Myocyte (in vitro differentiated cells): ENCODE data around the gene NPAS2. TPM values are rescaled to one million over a fixed set of nuclear protein-coding genes. Genes with fewer than 3 reads are reported as not detected.

Source experiments
- DNase-seq: peaks from one replicate; pipeline ENCODE4 v3.0.0-alpha.2; 2012; ENCODE audit warnings: low read depth
- total RNA-seq: library from RNA; depleted of rRNA; stranded (reverse); fragments of >200 nt; gene quantifications from 2 replicates; pipeline ENCODE4 v1.2.3, GENCODE V29; 2014

Gene NPAS2
- total RNA-seq, 1 donor from 2014 or later: 10.2 TPM

GRCh38 chr2:100880036-100880435 lies 60.1 kb downstream of the NPAS2 start:
- no peak for DNase-seq

DNA sequence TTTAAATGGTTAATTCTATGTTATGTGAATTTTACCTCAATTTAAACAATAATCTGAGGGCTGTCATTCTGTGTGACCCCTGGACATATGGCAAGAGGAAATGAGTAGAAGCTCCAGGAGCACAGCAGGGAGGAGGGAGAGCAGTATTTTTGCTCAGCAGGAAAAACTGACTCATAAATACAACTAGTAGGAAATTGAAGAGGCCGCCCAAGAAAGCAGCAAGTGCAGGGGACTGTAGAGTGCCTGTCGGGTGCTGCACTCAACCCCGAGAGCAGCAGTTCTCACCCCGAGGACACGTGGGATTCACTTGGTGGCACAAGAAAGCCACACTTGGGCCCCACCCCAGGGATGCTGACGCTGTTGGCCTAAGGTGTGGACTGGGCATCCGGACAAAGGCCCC lies 60.8 kb downstream of the NPAS2 start:
- DNase-seq: no peak

DNA sequence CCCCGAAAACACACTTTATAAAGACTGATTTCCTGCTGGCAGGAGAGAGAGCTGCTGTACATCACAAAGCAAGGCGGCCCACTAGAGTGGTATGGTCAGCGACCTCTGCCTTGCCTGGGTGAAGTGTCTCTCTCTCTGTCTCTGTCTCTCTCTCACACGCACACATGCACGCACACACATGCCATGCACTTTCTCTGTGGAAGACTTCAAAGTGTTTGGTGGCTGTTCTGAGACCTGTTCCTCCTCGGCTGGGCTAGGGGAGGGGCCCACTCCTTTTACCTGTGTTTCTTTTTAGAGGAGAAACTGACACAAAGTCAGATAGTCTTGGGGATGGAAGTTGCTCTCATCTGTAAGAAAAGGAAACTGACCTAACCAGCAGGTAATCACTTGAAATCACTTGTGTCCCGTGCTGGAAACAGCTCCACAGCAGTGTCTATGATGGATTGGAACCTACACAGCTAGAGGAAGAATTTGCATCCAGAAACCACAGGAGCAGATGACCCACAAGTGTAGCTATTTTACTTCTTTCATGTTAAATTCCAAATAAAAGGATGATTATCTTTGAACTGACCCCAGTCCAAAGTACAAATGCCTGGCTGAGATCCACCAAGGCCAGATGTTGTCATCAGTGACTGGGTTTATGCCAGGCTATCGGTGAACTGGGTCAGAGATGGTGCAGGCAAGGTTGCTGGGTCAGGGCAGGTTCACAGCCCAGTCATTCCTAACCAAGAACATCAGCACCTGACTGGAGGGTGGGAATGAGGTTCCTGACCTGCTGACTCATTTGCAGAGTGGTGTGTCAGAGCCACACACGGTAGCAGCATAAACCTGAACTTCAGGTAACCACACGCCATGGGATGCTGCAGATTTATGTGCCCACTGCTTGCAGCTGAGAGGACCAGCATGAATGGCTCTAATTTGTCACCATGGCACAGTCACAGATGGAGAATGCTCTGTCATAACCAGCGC lies 63.0 kb downstream of the NPAS2 start:
- no peak for DNase-seq

- DNase-seq: no peak
Observed at GRCh38 chr2:100884145-100884621, 64.2 kb downstream of the NPAS2 start.

DNA sequence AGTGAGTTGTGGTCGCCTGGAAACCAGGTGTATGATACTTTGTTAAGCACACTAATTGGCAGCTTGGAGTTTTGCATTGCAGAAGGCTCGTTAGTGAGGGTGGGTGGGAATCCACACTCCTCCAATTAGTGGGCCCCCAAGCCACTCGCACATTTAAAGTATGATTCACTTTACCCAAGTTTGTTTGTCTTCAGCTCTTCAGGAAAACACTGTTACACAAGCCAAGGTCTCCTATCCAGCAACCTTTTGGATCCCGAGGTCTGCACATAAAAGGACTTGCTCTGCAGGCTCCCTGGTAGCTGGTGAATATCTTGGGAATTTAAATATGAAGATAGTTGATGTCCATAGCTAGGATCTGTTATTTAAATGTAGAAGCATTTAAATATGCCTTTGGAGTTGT lies 66.1 kb downstream of the NPAS2 start:
- DNase-seq: no peak

DNA sequence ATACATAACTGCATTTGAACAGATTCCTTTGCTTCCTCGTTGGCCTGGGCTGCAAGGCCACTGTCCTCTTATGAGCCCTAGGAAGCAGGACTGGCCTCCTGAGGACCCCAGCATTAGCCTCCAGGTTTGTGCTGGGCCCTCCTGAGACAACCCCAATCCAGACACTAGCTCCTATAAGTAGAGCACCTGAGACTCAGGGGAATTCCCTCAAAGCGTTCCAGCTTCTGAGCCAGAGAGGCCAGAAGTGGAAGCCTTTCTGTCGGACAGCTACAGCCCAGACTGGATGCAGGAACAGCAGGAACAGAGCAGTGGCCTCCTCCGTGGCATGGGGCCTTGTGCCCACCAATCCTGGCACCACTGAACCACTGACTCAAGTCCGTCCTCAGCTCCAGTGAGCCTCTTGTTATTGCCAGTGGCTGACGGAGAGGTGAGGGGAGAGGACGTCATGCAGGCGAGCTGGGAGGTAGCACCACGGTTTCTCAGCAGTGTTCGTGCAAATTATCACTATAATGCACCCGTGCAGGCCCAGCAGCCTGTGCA lies 67.2 kb downstream of the NPAS2 start:
- no peak for DNase-seq

- DNase-seq: peak; percentile 33
Observed at GRCh38 chr2:100887713-100888495, 68.0 kb downstream of the NPAS2 start.

DNA sequence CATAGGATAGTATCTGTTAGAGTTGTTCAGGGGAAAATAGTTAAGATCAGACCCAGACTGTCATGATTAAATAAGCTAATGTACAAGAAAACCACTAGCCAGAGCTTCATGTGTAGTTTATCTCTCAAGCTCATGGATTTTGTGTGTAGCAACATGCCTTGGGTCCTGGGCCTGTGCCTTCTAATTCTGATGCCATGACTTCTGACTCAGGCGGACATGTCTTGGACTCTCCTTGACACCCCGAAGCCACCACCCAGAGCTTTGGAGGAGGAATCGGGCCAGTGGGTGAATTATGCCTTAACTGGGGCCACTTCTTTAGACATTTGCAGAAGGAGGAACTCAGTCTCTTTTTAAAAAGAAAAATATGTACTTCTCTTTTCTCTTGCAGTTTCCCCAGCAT lies 68.7 kb downstream of the NPAS2 start:
- DNase-seq: no peak

DNA sequence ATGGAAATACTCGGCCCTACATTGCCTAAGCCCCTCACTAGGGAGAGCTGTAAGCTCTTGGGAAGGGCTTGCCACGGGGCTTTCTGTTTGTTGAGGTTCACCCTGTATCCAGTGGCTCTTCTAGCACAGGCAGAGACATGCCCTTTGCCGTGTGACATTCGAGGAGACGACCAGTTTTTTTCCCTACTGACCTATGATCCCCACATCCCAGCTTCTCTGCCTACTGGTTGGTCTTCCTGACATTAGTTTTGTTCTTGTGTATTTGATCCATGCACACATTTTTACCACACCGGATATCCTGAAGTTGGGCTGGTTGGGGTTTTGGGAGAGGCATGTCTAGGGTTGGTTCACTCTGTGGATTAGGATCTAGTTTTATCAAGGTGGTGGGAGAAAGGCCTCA lies 69.3 kb downstream of the NPAS2 start:
- no peak for DNase-seq

- DNase-seq: peak; percentile 46
Observed at GRCh38 chr2:100891906-100892642, 72.1 kb downstream of the NPAS2 start.

DNA sequence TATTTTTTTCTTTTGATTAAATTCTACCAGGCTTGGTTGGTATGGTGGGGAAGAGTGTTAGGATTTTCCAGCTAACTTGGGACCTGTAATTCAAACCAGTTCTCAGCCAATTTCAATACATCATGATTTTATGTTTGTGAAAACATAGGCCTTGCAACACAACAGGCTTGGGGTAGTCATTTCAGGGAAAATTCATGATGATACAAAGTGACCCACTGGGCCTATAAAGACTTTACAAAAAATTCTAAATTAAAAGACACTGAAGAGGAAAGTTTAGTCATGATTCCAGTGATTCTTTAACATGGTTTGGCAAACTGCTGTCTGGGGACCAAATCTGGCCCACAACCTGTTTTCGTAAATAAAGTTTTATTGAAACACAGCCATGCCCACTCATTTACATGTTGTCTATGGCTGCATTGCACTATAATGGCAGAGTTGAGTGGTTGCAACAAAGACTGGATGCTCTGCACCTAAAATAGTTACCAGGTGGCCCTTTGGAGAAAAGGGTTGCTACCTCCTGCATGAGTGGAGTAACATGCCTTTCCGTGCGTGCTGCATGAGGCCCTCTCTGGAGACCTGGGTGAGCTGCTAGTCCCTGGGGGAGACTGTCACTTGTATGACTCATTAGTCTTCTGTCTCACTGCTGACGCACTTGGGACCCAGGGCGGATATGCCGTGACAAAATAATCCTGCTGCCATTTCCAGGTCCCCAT lies 73.6 kb downstream of the NPAS2 start:
- no peak for DNase-seq

GRCh38 chr2:100894105-100894795 lies 74.3 kb downstream of the NPAS2 start:
- DNase-seq: no peak

DNA sequence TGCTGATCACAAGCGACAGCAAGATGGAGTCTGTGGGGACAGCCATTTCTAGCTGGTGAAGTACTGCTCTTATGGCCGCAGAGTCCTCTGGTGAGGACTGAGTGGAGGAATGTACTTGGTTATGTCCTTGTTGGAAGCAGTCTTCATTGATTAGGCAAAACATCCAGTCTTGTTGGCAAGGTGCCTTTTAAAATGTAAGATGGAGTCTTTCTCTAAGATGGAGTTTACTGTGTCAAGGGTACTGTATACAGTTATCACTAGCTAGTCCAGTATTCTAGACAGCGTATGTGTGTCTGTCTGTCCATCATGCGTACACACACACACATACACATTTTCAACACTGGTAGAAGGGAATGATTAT lies 74.8 kb downstream of the NPAS2 start:
- no peak for DNase-seq

GRCh38 chr2:100895402-100895801 lies 75.5 kb downstream of the NPAS2 start:
- DNase-seq: no peak

GRCh38 chr2:100895934-100896685 lies 76.2 kb downstream of the NPAS2 start:
- no peak for DNase-seq

DNA sequence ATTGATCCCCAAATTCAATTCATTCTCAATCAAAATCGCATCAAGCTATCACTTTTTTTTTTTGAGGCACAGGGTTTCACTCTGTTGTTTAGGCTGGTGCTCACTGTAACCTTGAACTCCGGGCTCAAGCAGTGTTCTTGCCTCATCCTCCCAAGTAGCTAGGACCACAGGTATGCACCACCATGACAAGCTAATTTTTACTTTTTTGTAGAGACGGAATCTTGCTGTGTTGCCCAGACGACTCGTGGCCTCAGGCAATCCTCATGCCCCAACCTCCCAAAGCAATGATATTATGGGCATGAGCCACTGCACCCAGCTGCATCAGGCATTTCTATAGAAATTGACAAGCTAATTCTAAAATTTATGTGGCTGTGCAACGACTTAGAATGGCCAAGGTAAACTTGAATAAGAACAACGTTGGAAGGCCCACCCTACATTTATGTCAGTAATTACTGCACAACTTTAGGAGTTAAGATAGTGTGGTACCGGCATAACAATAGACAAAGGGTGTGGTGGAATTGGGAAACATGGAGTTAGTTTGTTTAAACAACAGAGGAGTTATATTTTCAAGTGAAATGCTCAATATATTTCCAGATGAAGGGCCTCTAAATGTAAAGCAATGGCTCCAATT lies 78.2 kb downstream of the NPAS2 start:
- DNase-seq: no peak

- DNase-seq: no peak
Observed at GRCh38 chr2:100900156-100900795, 80.3 kb downstream of the NPAS2 start.

DNA sequence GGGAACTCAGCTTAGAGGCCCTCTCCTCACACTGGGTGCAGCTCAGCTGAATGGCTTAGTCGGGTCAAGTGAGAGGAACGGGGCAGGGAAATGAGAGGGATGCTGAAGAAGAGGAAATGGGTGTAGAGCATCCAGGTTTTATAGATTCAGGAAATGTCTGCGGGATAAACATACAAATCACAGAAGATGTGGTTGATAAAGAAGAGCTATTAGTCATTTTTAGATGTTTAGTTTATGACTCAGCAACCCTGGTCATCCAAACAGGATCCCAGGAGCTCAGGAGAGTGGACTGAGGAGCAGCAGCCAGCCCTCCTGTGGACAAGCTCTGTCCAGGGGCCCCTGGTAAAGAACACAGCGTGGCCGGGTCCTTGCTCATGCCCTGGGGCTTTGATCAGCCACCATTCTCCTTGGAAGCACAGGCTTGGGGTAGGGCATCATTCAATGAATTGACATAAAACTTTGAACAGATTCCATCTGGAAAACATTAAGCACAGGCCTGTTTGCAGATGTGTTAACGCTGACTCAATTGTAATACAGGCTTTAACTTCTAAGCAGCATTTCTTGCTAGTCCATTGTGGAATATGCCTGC lies 83.0 kb downstream of the NPAS2 start:
- DNase-seq: peak; percentile 63
